NCI-H1048 (cell line): ENCODE results near the gene TFB1M.
"Not testable (repeated sequence)": the region's sequence is repeated elsewhere in the genome, so short reads cannot be mapped to it uniquely, and the experiment has no call there.

Source experiments
- DNase-seq: peaks from one replicate; lab custom pipeline; 2025; lab: John Stamatoyannopoulos, UW

The TFB1M gene

GRCh38 chr6:155314092-155314772 lies at the start of gene TFB1M:
TFB1M (minus strand) TSS chr6:155314484; CDS start chr6:155314428, 56 bp downstream.
- DNase-seq: peak; percentile 91

- not testable (repeated sequence) for DNase-seq
Observed at GRCh38 chr6:155364021-155364420, 49.7 kb upstream of the TFB1M start.

- DNase-seq: not testable (repeated sequence)
Observed at GRCh38 chr6:155362968-155363632, 48.8 kb upstream of the TFB1M start.

GRCh38 chr6:155354167-155354566 lies 39.9 kb upstream of the TFB1M start:
- DNase-seq: no peak

- DNase-seq: no peak
Observed at GRCh38 chr6:155352811-155353210, 38.5 kb upstream of the TFB1M start.

- no peak for DNase-seq
Observed at GRCh38 chr6:155352130-155352420, 37.8 kb upstream of the TFB1M start.

- DNase-seq: no peak
Observed at GRCh38 chr6:155351273-155352129, 37.2 kb upstream of the TFB1M start.

- DNase-seq: no peak
Observed at GRCh38 chr6:155349956-155350355, 35.7 kb upstream of the TFB1M start.

GRCh38 chr6:155349129-155349528 lies 34.8 kb upstream of the TFB1M start:
- no peak for DNase-seq

GRCh38 chr6:155347800-155348199 lies 33.5 kb upstream of the TFB1M start:
- DNase-seq: no peak

- DNase-seq: no peak
Observed at GRCh38 chr6:155346957-155347356, 32.7 kb upstream of the TFB1M start.

GRCh38 chr6:155344341-155345006 lies 30.2 kb upstream of the TFB1M start:
- DNase-seq: no peak

- no peak for DNase-seq
Observed at GRCh38 chr6:155341130-155341828, 27.0 kb upstream of the TFB1M start.

GRCh38 chr6:155340464-155341129 lies 26.3 kb upstream of the TFB1M start:
- DNase-seq: no peak

GRCh38 chr6:155339929-155340328 lies 25.6 kb upstream of the TFB1M start:
- DNase-seq: not testable (repeated sequence)

- DNase-seq: not testable (repeated sequence)
Observed at GRCh38 chr6:155338237-155338636, 24.0 kb upstream of the TFB1M start.

- no peak for DNase-seq
Observed at GRCh38 chr6:155335265-155335664, 21.0 kb upstream of the TFB1M start.

- not testable (repeated sequence) for DNase-seq
Observed at GRCh38 chr6:155334073-155334472, 19.8 kb upstream of the TFB1M start.

- DNase-seq: no peak
Observed at GRCh38 chr6:155333414-155333813, 19.1 kb upstream of the TFB1M start.

- DNase-seq: no peak
Observed at GRCh38 chr6:155330922-155331321, 16.6 kb upstream of the TFB1M start.

- no peak for DNase-seq
Observed at GRCh38 chr6:155330133-155330734, 15.9 kb upstream of the TFB1M start.
